Measurements from ENCODE around the gene PITPNM2. TPM values are rescaled to one million over a fixed set of nuclear protein-coding genes. Genes with fewer than 3 reads are reported as not detected.

Gene PITPNM2
- total and polyA plus RNA-seq, 2 experiments from 2014 or later = 3.6 to 6.3 TPM

- no peaks in the 10 kb centered on the region for H3K9me3 ChIP-seq (ENCODE audit: low read depth)
- TF ChIP-seq EZH2 (IDR thresholded peaks at IDR 0.05; ENCODE audit: borderline replicate concordance) = no peak
- no peak for TF ChIP-seq CTCF (IDR thresholded peaks at IDR 0.05; ENCODE audit: poor library complexity)
- no peak for TF ChIP-seq EZH2phosphoT487 (IDR thresholded peaks at IDR 0.05; ENCODE audit: low read depth, severe bottlenecking, unreplicated experiment)
- DNase-seq (ENCODE audit: low spot score) = no peak
- H3K79me2 ChIP-seq = peaks cover 20% of the 10 kb centered on the region
- no peaks in the 10 kb centered on the region for H3K9me2 ChIP-seq (replicated peaks; ENCODE audit: insufficient read depth)
- no peak overlapping the region for H2AFZ ChIP-seq
- no peak overlapping the region for H3K27ac ChIP-seq
- H3K27me3 ChIP-seq = no peaks in the 10 kb centered on the region
- H3K36me3 ChIP-seq (replicated peaks; ENCODE audit: insufficient read depth, low read depth) = no peaks in the 10 kb centered on the region
- WGBS (ENCODE audit: low lambda C conversion rate, missing lambda C conversion rate) = 93% methylated on average over 9 of the region's 9 CpGs
- H3K4me2 ChIP-seq = no peak overlapping the region
- H4K20me1 ChIP-seq (ENCODE audit: insufficient read depth, poor library complexity, severe bottlenecking) = no peaks in the 10 kb centered on the region
- H3K4me1 ChIP-seq (ENCODE audit: insufficient read depth) = no peaks in the 10 kb centered on the region
- H3K4me3 ChIP-seq = no peak overlapping the region
Measured at GRCh38 chr12:123133701-123134100, 17.2 kb downstream of the PITPNM2 start.

- no peaks in the 10 kb centered on the region for H3K9me2 ChIP-seq (replicated peaks; ENCODE audit: insufficient read depth)
- H3K36me3 ChIP-seq (replicated peaks; ENCODE audit: insufficient read depth, low read depth) = no peaks in the 10 kb centered on the region
- TF ChIP-seq EZH2phosphoT487 (IDR thresholded peaks at IDR 0.05; ENCODE audit: low read depth, severe bottlenecking, unreplicated experiment) (no peak), CTCF (IDR thresholded peaks at IDR 0.05; ENCODE audit: poor library complexity) (no peak), EZH2 (IDR thresholded peaks at IDR 0.05; ENCODE audit: borderline replicate concordance) (no peak)
- no peak overlapping the region for H2AFZ ChIP-seq
- 91% methylated on average over 3 of the region's 3 CpGs for WGBS (ENCODE audit: low lambda C conversion rate, missing lambda C conversion rate)
- H3K4me2 ChIP-seq = no peak overlapping the region
- no peaks in the 10 kb centered on the region for H3K9me3 ChIP-seq (ENCODE audit: low read depth)
- no peaks in the 10 kb centered on the region for H3K27me3 ChIP-seq
- no peak overlapping the region for H3K27ac ChIP-seq
- H3K4me3 ChIP-seq = no peak overlapping the region
- no peaks in the 10 kb centered on the region for H4K20me1 ChIP-seq (ENCODE audit: insufficient read depth, poor library complexity, severe bottlenecking)
- H3K4me1 ChIP-seq (ENCODE audit: insufficient read depth) = no peaks in the 10 kb centered on the region
- H3K79me2 ChIP-seq = peaks cover 13% of the 10 kb centered on the region
- DNase-seq (ENCODE audit: low spot score) = no peak
Measured at GRCh38 chr12:123132951-123133619, 17.8 kb downstream of the PITPNM2 start.

GRCh38 chr12:123131879-123132402 is 18.9 kb downstream of the PITPNM2 start:
- DNase-seq (ENCODE audit: low spot score) = no peak
- no peak overlapping the region for H3K27ac ChIP-seq
- TF ChIP-seq CTCF (IDR thresholded peaks at IDR 0.05; ENCODE audit: poor library complexity) (no peak), EZH2 (IDR thresholded peaks at IDR 0.05; ENCODE audit: borderline replicate concordance) (no peak), EZH2phosphoT487 (IDR thresholded peaks at IDR 0.05; ENCODE audit: low read depth, severe bottlenecking, unreplicated experiment) (no peak)

More at GRCh38 chr12:123131879-123132402, 18.9 kb downstream of the PITPNM2 start:
- H3K36me3 ChIP-seq (replicated peaks; ENCODE audit: insufficient read depth, low read depth) = no peaks in the 10 kb centered on the region
- peaks cover 2% of the 10 kb centered on the region for H3K4me1 ChIP-seq (ENCODE audit: insufficient read depth)
- peaks cover 12% of the 10 kb centered on the region for H3K79me2 ChIP-seq
- H3K4me2 ChIP-seq = no peak overlapping the region
- H2AFZ ChIP-seq = no peak overlapping the region
- no peaks in the 10 kb centered on the region for H3K9me2 ChIP-seq (replicated peaks; ENCODE audit: insufficient read depth)
- no peak overlapping the region for H3K4me3 ChIP-seq
- 89% methylated on average over 12 of the region's 12 CpGs for WGBS (ENCODE audit: low lambda C conversion rate, missing lambda C conversion rate)
- no peaks in the 10 kb centered on the region for H3K9me3 ChIP-seq (ENCODE audit: low read depth)
- H4K20me1 ChIP-seq (ENCODE audit: insufficient read depth, poor library complexity, severe bottlenecking) = no peaks in the 10 kb centered on the region
- H3K27me3 ChIP-seq = no peaks in the 10 kb centered on the region

Data from hepatocyte (in vitro differentiated cells).